ENCODE data around the gene ADAMTSL4. TPM values are rescaled to one million over a fixed set of nuclear protein-coding genes. Genes with fewer than 3 reads are reported as not detected.

Gene ADAMTSL4
- total and polyA plus RNA-seq, 2 of the 8 experiments (the other 6 are each of a cell fraction or from before 2014, with no cell fraction given), result 4.2 to 5.4 TPM

- TF ChIP-seq NANOG (IDR thresholded peaks at IDR 0.05; ENCODE audit: insufficient read depth, low read depth, low read length, poor library complexity, severe bottlenecking) (no peak), HDAC2 (IDR thresholded peaks at IDR 0.05; ENCODE audit: borderline replicate concordance in 1 of 2, low read depth in 2 of 2, low read length in 2 of 2) (no peak), RAD21 (IDR thresholded peaks at IDR 0.05 in 1 of 2, conservative IDR thresholded peaks at IDR 0.05 in 1 of 2; ENCODE audit: low read depth in 2 of 2, low read length in 2 of 2) (no peak), GTF2F1 (IDR thresholded peaks at IDR 0.05; ENCODE audit: borderline replicate concordance, low read depth, low read length) (no peak), KDM1A (IDR thresholded peaks at IDR 0.05; ENCODE audit: borderline replicate concordance, low read length) (no peak), EP300 (IDR thresholded peaks at IDR 0.05; ENCODE audit: borderline replicate concordance in 1 of 2, low read depth in 2 of 2, low read length in 2 of 2) (no peak)
Observed at GRCh38 chr1:150557813-150558212, 8.6 kb downstream of the ADAMTSL4 start (continued).
